ENCODE measurements around the gene EXOC6B.

DNA sequence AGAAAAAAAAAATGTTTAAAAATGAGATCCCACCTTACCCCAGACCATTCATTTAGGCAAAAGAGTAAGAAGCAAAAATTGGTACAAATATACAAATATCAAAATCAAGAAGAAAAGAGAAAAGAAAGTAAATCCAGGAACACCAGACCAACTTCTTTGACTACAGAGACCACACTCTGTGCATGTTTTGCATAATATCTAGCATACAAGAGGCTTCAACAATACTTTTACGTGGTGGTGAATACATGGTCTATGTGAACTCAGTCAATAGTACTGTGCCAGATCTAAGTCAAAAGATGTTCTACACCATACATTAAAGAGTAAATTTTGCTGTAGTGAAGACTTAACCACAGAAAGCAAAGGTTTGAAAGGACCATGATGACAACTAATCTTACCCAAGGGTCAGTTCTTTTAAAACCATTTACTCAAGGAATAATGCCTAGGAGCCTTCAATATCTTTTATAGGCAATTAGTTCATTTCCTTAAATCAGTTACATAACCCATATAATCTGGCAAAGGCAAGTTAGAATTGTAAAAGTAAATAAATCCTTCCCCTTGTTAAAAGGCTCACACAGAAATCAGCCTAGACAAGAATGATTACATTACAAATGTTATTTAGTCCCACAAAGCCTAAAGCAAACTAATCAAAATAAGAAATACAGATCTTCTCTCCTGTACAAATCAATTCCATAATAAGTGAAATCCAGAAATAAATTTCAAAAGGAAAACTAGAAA, 115.2 kb downstream of the EXOC6B start:
- TF ChIP-seq, protein P1, sequence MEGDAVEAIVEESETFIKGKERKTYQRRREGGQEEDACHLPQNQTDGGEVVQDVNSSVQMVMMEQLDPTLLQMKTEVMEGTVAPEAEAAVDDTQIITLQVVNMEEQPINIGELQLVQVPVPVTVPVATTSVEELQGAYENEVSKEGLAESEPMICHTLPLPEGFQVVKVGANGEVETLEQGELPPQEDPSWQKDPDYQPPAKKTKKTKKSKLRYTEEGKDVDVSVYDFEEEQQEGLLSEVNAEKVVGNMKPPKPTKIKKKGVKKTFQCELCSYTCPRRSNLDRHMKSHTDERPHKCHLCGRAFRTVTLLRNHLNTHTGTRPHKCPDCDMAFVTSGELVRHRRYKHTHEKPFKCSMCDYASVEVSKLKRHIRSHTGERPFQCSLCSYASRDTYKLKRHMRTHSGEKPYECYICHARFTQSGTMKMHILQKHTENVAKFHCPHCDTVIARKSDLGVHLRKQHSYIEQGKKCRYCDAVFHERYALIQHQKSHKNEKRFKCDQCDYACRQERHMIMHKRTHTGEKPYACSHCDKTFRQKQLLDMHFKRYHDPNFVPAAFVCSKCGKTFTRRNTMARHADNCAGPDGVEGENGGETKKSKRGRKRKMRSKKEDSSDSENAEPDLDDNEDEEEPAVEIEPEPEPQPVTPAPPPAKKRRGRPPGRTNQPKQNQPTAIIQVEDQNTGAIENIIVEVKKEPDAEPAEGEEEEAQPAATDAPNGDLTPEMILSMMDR (IDR thresholded peaks at IDR 0.05 in 4 of 5, conservative IDR thresholded peaks at IDR 0.05 in 1 of 5) = no peak
- no peak for TF ChIP-seq POLR2A (IDR thresholded peaks at IDR 0.05)

All from gastrocnemius medialis (tissue), 4 donors.